Measurements from ENCODE around the gene ACE2.
"Not testable (repeated sequence)": the region's sequence is repeated elsewhere in the genome, so short reads cannot be mapped to it uniquely, and the experiment has no call there.

Gene ACE2

GRCh38 chrX:15600745-15601144 lies at the start of gene ACE2:
ACE2 (minus strand) TSS chrX:15600960; CDS start chrX:15600911, 49 bp downstream.
- DNase-seq: no peak

DNA sequence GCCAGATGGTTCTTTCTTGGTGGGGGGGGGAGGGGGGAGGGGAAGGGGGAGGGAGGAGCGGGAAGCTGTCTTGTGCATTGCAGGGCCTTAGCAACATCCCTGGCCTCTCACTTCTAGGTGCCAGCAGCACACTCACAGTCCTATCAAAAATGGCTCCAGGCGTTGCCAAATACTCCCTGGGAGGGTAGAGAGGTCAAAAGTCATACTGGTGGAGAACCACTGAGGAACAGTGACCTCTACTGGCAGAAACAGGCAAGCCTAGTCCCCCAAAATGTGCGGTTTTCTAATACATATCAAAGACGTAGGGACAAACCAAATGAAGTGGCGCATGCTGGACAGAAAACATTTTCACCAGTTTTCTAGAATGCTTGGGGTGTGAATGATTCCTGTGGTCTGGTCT lies 46.8 kb upstream of the ACE2 start:
- not testable (repeated sequence) for DNase-seq

DNA sequence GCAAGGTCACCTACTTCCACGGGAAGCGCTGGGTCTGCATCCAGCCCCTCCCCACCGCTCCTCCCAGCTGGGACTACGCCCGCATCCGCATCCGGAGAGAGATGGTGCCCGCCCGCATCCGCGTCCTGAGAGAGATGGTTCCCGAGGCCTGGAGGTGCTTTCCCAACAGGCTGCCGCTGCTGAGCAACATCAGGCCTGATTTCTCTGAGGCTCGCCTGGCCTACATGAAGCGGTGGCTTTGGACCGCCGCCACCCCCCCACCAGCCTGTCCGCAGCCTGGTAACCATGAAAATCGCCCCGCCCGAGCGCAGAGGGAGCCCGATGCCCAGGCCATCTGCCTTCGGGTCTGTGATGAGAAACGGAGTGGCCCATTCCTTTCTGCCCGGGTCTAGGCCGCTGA lies 45.8 kb upstream of the ACE2 start:
- no peak for DNase-seq

DNA sequence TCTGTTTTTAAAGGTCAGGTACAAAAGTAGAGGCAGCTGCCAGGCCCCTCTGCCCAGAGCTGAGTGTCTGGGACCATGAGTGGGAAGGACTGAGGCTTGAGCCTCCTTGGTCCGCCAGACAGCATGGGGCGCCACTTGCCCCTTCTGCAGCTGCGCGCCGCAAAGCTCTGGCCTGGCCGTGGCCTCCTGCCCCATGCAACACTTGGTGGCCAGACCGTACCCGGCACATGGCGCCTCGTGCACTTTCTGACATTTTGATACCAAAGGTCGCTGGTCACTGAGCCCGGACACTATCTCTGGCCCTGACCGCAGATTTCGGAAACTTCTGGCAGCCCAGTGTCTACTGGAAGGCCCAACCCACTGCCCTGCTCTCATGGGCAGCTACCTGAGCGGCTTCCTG lies 45.3 kb upstream of the ACE2 start:
- no peak for DNase-seq

DNA sequence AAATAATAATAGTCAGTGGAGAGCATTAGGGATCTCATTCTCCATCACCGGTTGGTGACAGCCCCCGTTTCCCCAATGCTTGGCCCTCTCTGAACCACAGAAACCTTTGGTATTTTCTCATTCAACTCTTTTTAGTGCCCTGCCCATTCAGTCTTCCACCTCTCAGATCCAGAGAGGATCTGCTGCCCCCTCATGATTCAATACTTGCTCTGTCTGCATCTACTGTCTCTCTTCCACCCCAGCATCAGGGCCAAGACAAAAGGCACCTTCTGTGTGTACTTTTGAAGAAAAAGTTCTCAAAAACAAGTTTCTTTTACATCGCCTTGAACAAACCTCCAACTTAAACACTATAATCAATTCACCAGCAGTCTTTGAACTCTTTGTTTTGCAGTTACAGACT lies 44.5 kb upstream of the ACE2 start:
- no peak for DNase-seq

GRCh38 chrX:15644560-15644872 lies 43.8 kb upstream of the ACE2 start:
- DNase-seq: no peak

- DNase-seq: no peak
These were observed 43.2 kb upstream of the ACE2 start for GRCh38 chrX:15643786-15644559.

DNA sequence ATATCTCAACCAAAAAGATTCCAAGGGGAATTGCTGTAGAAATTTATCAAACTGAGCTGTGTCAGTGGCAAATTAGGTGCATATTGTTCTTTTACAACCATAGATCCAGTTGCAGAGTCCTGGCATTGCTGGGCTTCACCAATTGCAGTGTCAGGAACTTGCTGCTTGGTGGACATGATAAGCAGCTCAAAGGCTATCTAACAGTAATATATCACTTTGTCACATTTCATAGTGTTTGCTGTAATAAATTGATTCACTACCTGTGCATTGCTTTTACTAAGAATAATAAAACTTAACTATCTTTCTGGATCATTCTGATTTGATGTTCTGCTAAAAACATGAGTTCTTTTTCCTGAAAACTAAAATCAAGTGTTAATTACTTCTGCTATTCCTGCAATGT lies 30.9 kb upstream of the ACE2 start:
- no peak for DNase-seq

DNA sequence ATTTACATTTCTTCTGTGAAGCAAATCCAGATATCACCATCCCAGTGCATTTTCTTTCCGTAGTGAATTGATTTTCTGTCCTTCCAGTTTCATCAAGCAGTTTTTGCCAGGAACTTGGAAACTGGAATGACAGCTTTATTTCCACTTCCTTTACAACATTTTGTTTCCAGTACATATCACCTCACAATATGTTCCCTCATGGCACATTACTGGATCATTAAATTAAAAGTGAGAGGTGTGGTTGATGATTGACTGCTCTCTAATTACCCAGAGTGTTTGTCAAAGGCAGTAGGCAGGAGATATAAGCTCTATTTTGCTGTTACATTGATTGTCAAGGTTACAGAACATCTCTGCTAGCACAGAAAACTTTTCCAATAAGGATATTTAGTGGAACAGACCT lies 22.3 kb upstream of the ACE2 start:
- DNase-seq: no peak

- no peak for DNase-seq
These were observed 18.4 kb upstream of the ACE2 start for GRCh38 chrX:15619053-15619755.

- DNase-seq: no peak
These were observed 16.4 kb upstream of the ACE2 start for GRCh38 chrX:15617111-15617510.

DNA sequence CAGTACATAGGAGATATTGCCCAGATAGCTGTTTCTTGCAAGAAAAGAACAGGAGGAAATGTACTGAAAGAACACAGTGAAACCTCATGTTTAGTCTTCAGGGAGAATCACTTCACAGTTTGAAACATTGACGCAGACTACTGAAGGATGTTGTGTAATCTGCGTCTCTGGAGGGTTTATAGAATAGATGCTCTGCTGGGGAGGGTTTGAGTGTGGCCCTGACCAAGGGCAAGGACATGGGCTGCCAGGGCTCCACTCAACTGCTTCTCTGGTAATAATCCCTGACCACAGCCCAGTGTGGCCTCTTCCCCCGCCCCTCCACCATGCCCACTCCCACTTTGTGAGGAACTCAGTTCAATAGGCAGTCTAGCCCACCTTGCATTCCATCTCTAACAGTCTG lies 15.8 kb upstream of the ACE2 start:
- no peak for DNase-seq

GRCh38 chrX:15607067-15607466 lies 6.3 kb upstream of the ACE2 start:
- no peak for DNase-seq

DNA sequence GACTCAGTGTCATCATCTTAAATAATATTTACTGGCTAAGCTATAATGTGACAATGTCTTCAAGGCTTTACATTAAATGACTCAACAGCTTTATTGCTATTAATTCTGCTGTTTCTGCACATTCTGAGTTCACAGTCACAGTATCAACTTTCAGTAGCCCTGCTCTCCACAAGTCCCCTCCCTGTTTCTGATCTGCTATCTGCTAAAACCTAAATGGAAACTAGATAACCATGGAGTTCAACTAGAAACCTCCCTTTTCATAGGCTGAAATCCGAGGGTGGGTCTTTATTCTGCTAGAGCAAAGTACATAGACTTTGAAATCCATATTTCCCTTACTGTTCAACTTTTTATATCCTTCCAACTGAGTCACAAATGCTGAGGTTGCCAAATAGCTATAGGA lies 5.4 kb upstream of the ACE2 start:
- DNase-seq: no peak

DNA sequence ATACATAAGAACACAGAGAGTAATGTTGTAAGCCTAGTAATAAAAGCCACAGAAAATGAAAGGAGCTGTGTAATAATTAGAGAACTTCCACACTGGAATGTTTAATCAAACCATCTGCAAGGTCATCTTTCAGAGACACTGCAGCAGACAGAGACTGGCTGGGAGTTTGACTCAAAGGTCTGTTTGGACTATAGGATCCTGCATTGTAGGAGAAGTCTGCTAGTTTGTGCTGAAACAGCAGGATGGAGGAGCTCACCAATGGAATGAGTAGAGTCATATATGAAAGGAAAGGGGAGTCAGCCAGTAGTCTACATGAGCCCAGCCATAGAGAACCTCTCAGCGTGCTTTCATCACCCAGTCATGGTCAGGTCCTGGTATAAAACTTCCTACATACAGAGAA lies 4.5 kb upstream of the ACE2 start:
- no peak for DNase-seq

DNA sequence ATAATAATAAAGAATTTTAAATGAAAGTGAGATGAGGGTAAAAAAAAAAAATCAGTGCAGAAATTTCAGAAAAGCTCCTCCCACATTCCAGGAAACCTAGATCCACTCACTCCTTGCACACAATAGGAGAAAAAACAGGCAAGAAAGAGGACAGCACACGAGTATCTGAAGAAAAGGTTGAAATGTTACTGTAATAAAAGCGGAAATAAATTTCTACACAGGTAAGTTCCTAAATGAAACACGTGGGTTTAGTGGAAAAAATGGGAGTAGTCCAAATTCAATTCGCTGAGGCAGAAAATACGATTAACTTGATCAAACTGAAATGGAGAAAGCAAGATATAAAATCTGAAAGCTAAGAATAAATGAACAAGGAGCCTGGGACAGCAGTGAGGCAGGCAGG lies 2.0 kb upstream of the ACE2 start:
- no peak for DNase-seq

DNA sequence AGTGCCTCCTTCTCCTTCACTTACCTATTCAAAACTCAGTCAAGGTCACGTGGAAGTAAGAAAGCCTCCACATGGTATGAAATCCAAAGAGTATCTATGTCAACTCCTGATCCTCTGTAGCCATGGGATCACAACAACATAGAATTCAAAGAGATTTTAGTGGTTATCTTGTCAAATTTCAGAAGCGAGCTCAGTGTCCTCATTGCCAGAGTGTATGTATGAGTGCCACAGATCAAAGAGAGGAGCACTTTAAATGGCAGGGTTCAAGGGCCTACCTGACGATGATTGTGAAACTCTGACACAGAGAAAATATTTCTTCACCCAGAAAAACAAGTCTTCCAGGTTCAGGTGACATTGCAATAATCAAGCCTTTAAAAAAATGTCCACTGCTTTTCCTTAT lies 1.2 kb upstream of the ACE2 start:
- no peak for DNase-seq

DNA sequence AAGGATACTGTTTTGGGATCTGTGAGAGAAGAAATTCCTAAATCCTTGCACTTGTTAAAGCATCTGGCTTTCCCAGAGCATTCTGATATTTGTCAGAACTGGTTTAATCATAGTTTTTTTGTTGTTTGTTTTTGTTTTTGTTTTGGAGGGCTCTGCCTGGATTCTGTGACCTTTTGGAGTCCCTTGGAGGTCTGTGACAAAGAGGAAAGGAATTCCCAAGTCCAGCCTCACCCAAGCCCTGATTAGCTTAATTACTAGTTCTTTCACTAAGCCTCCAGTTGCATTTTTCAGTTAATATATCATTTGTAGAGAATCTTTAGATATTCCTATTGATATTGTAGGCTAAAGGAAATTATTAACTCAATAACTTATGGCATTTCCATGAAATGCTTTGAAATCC lies 711 bp downstream of the ACE2 start:
- DNase-seq: no peak

DNA sequence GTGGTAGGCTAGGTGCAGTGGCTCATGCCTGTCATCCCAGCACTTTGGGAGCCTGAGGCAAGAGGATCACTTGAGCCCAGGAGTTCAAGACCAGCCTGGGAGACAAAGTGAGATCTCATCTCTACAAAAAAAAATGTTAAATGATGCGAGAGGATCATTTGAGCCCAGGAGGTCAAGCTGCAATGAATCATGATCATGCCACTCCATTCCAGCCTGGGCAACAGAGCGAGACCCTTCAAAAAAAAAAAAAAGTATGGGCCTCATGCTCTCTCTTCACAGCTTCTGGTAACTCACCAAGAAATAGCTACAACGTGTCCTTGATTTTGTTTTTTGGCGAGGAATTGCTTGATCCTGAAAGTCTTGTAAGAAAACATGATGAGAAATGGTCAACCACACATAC lies 1.3 kb downstream of the ACE2 start:
- no peak for DNase-seq

- DNase-seq: no peak
These were observed 2.7 kb downstream of the ACE2 start for GRCh38 chrX:15598026-15598425.

DNA sequence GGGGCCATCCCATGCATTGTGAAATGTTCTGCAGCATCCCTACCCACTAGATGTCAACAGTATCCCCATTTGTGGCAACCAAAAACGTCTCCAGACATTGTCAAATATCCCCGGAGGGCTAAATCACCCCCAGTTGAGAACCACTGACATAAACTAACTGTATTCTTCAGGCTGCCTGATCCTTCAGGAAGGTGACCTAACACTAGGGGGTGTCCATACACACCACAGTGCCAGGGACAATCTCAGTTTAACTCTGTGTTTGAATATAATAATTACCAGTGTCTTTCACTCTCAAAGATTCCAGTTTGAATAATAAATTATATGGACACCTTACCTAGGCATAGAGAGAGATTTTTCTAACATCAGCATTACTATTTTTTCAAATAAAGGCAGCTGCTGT lies 6.4 kb downstream of the ACE2 start:
- DNase-seq: no peak

DNA sequence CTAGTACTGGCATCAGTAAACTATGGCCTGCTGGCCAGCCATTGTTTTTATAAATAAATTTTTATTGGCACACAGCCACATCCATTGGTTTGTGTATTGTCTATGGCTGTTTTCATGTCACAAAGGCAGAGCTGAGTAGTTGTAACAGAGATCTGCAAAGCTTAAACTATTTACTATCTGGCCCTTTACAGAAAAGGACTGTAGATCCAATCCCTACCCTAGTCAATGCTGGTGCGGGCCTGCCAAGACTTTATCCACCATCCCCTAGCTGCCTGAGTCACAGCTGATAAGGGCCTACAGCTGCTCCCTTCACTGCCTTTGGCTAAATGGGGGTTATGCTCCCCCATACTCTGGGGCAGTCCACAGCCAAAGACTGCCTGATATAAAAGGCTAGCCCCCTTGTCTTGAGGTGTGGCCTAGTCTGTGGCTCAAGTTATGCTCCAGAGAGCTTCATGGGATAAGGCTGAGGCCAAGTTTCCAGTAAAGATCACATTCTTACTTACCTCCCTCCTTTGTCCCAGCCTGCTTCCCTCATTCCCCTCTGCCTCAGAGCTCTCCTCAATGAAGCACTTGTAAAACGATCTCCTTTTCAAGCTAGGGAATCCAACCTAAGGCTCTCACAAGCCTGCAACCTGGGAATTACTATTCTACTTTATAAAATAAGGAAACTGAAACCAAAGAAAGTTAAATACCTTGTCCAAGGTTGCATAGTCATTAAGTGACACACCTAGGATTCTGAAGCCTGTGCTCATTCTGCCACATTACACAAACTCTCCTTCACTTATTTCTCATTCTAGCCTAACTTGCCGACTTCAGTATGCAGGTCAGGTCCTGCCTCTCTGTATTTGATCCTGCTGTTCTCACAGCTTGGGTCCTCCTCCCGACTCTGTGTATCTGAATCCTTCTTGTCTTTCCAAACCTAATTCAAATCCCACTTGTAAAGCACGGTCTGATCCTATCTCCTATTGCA lies 20.7 kb downstream of the ACE2 start:
- DNase-seq: no peak

DNA sequence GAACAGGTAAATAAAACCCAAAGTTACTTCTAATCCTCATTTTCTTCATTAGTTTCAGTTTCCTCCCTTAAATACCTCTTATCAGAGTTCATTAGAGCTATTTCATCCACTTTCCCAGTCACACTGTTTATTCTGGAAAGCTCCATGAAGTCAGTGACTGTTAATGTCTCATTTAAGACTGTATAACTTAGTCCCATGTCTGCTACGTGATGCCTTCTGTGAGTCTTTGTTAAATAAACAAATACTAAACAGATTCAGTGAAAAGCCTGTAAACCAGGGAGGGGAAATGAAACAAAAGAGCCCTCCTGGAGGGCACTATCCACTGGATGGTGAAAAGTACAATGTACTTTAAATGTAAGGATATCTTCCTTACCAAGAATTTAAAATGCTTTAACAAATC lies 24.7 kb downstream of the ACE2 start:
- no peak for DNase-seq

DNA sequence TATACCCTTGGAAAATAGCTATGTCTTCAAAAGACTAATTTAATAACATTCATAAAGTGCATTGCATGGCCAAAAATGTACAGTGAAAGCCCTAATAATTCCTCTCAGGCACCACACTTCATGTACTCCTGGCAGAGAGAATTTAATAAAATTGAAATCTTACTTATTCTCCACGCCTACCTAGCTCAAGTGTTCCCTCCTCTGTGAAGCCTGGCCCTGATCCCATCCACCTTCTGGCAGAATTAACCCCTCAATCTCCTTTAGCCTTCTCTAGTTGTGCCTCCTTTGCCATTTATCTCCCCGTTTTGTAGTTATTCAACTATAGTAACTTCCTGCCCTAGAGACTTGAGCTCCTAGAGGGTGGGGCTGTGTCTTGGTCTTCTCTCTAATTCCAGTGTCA lies 26.7 kb downstream of the ACE2 start:
- DNase-seq: no peak

Data from activated T-cell treated with anti-CD3 and anti-CD28 coated beads, Interleukin-2, amount 50 U/mL, for 1 hour (primary cell).